H1 (cell line): ENCODE measurements around the gene ZFYVE27. TPM values are rescaled to one million over a fixed set of nuclear protein-coding genes. Genes with fewer than 3 reads are reported as not detected.

Source experiments
- BCL11A ChIP-seq, 2 experiments: IDR thresholded peaks; one replicate each; pipeline ENCODE4 v1.6.1; 2011; ENCODE audit warnings: low read depth in 2 of 2, low read length in 2 of 2, mild to moderate bottlenecking in 2 of 2
- CTBP2 ChIP-seq: IDR thresholded peaks from 2 replicates; pipeline ENCODE4 v1.7.0; 2011; ENCODE audit warnings: borderline replicate concordance, mild to moderate bottlenecking, moderate library complexity, mixed read lengths, low read length; ENCODE audit not compliant: insufficient read depth, insufficient read length
- KDM1A ChIP-seq: fragments of 200-600, 300-600 bp; sonication (generic); IDR thresholded peaks from 2 replicates; pipeline ENCODE4 v1.7.1; 2016; ENCODE audit warnings: mild to moderate bottlenecking, low read length, borderline replicate concordance
- NANOG ChIP-seq: IDR thresholded peaks from 2 replicates; pipeline ENCODE4 v1.6.1; 2011; ENCODE audit warnings: low read length, low read depth, mild to moderate bottlenecking, inconsistent platforms; ENCODE audit not compliant: insufficient read depth, poor library complexity, severe bottlenecking
- RFX5 ChIP-seq: IDR thresholded peaks from 2 replicates; pipeline ENCODE4 v1.6.1; 2011; ENCODE audit warnings: low read depth, low read length, improper control_type of control experiment, borderline replicate concordance
- SUZ12 ChIP-seq: fragments of 200-600 bp; sonication (generic); IDR thresholded peaks from 2 replicates; pipeline ENCODE4 v1.6.1; 2012; ENCODE audit warnings: mild to moderate bottlenecking, inconsistent platforms, low read length, moderate library complexity, mixed read lengths
- TAF7 ChIP-seq: optimal IDR thresholded peaks from 2 replicates; pipeline ENCODE3; 2011; ENCODE audit warnings: low read depth, mild to moderate bottlenecking, inconsistent platforms, low read length, moderate library complexity, borderline replicate concordance
- TBP ChIP-seq: IDR thresholded peaks from 2 replicates; pipeline ENCODE4 v1.6.1; 2011; ENCODE audit warnings: low read depth, low read length, improper control_type of control experiment
- YY1 ChIP-seq: IDR thresholded peaks from 2 replicates; pipeline ENCODE4 v1.6.1; 2011; ENCODE audit warnings: low read depth, mild to moderate bottlenecking, low read length
- polyA plus RNA-seq, 7 experiments: library from polyadenylated mRNA; depleted of rRNA in 3 of 7; stranded (reverse) in 5 of 7; unstranded in 2 of 7; fragments of >200 nt in 5 of 7; fragments of 200-250 nt in 2 of 7; gene quantifications; 1 replicate in 5 of 7; 2 replicates in 1 of 7; 4 replicates in 1 of 7; pipeline versions ENCODE4 v1.2.1 to v1.2.3, GENCODE V29; 2011 to 2013; ENCODE audit warnings: missing spikeins in 2 of 7, mixed read lengths in 2 of 7
- total RNA-seq: library from RNA; stranded (reverse); fragmentation: NEBNext Ultra II Directional; extraction: Animal tissue kit (Norgen Biotek cat#: 25700); gene quantifications from 2 replicates; pipeline ENCODE4 v1.2.1, GENCODE V29; 2021
- TF ChIP-seq, protein P1 (sequence below): fragments of 300-600 bp; sonication (generic); IDR thresholded peaks from 2 replicates; pipeline ENCODE4 v1.7.1; 2012; ENCODE audit warnings: low read length, moderate library complexity, mild to moderate bottlenecking, inconsistent platforms; ENCODE audit not compliant: insufficient replicate concordance

Gene ZFYVE27
- total and polyA plus RNA-seq, 2 of the 8 experiments (the other 6 are each of a cell fraction or from before 2014, with no cell fraction given), result 16.6 to 19.8 TPM

DNA sequence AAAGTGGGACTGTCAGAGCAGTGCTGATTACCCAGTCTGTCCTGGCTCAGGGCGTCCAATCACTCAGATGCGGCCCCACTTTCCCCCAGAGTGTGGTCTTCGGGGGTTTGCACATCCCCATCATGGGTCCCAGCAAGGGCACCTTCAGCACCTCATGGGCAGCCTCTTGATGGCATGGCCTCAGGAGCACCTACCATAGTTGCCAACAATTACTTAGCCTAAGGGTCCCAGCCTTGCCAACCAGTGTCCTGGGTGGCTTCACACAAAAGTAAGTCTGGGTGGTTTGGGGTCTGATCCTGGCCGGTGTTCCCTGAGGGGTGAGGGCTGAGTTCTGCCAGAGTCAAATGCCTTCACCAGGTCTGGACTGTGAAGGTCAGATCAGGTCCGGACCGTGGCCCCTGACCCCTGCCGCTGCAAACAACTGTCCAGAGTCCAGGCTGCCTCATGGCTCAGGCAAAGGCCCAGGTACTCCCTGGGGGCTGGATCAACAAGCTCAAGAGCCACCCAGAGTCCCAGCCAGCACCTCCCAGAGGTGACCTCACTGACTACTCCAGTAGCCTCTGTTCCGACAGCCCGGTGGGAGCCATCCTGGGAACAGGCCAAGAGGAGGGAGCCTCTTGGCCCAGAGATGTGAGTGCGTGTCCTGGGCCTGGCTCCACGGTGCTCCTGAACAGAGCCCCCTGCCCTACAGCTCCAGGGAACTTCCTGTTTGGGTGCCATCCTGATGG, 29.6 kb upstream of the ZFYVE27 start (continued):
- TF ChIP-seq, protein P1, sequence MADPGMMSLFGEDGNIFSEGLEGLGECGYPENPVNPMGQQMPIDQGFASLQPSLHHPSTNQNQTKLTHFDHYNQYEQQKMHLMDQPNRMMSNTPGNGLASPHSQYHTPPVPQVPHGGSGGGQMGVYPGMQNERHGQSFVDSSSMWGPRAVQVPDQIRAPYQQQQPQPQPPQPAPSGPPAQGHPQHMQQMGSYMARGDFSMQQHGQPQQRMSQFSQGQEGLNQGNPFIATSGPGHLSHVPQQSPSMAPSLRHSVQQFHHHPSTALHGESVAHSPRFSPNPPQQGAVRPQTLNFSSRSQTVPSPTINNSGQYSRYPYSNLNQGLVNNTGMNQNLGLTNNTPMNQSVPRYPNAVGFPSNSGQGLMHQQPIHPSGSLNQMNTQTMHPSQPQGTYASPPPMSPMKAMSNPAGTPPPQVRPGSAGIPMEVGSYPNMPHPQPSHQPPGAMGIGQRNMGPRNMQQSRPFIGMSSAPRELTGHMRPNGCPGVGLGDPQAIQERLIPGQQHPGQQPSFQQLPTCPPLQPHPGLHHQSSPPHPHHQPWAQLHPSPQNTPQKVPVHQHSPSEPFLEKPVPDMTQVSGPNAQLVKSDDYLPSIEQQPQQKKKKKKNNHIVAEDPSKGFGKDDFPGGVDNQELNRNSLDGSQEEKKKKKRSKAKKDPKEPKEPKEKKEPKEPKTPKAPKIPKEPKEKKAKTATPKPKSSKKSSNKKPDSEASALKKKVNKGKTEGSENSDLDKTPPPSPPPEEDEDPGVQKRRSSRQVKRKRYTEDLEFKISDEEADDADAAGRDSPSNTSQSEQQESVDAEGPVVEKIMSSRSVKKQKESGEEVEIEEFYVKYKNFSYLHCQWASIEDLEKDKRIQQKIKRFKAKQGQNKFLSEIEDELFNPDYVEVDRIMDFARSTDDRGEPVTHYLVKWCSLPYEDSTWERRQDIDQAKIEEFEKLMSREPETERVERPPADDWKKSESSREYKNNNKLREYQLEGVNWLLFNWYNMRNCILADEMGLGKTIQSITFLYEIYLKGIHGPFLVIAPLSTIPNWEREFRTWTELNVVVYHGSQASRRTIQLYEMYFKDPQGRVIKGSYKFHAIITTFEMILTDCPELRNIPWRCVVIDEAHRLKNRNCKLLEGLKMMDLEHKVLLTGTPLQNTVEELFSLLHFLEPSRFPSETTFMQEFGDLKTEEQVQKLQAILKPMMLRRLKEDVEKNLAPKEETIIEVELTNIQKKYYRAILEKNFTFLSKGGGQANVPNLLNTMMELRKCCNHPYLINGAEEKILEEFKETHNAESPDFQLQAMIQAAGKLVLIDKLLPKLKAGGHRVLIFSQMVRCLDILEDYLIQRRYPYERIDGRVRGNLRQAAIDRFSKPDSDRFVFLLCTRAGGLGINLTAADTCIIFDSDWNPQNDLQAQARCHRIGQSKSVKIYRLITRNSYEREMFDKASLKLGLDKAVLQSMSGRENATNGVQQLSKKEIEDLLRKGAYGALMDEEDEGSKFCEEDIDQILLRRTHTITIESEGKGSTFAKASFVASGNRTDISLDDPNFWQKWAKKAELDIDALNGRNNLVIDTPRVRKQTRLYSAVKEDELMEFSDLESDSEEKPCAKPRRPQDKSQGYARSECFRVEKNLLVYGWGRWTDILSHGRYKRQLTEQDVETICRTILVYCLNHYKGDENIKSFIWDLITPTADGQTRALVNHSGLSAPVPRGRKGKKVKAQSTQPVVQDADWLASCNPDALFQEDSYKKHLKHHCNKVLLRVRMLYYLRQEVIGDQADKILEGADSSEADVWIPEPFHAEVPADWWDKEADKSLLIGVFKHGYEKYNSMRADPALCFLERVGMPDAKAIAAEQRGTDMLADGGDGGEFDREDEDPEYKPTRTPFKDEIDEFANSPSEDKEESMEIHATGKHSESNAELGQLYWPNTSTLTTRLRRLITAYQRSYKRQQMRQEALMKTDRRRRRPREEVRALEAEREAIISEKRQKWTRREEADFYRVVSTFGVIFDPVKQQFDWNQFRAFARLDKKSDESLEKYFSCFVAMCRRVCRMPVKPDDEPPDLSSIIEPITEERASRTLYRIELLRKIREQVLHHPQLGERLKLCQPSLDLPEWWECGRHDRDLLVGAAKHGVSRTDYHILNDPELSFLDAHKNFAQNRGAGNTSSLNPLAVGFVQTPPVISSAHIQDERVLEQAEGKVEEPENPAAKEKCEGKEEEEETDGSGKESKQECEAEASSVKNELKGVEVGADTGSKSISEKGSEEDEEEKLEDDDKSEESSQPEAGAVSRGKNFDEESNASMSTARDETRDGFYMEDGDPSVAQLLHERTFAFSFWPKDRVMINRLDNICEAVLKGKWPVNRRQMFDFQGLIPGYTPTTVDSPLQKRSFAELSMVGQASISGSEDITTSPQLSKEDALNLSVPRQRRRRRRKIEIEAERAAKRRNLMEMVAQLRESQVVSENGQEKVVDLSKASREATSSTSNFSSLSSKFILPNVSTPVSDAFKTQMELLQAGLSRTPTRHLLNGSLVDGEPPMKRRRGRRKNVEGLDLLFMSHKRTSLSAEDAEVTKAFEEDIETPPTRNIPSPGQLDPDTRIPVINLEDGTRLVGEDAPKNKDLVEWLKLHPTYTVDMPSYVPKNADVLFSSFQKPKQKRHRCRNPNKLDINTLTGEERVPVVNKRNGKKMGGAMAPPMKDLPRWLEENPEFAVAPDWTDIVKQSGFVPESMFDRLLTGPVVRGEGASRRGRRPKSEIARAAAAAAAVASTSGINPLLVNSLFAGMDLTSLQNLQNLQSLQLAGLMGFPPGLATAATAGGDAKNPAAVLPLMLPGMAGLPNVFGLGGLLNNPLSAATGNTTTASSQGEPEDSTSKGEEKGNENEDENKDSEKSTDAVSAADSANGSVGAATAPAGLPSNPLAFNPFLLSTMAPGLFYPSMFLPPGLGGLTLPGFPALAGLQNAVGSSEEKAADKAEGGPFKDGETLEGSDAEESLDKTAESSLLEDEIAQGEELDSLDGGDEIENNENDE, result no peak
- TF ChIP-seq RFX5 (no peak), TAF7 (no peak), CTBP2 (no peak), YY1 (no peak), SUZ12 (no peak), BCL11A (IDR thresholded peaks at IDR 0.05; ENCODE audit: low read depth in 2 of 2, low read length in 2 of 2) (no peak), KDM1A (no peak), TBP (no peak), NANOG (no peak)
